Neural cell (in vitro differentiated cells): ENCODE measurements around the gene SPSB4. TPM values are rescaled to one million over a fixed set of nuclear protein-coding genes. Genes with fewer than 3 reads are reported as not detected.

ENCODE experiments used
- H2AFZ ChIP-seq: fragments of 200-600, 300-800 bp; sonication (generic), shearing (Covaris generic); 2 replicates; pipeline ENCODE4 v1.6.0; 2014; ENCODE audit warnings: low read depth, mild to moderate bottlenecking, antibody characterized with exemption, low read length, moderate library complexity
- H3F3A ChIP-seq: fragments of 200-600 bp; shearing (Covaris generic); 2 replicates; pipeline ENCODE4 v1.6.1; 2016; ENCODE audit warnings: mild to moderate bottlenecking, moderate library complexity, mixed read lengths, antibody characterized with exemption, low read length; ENCODE audit not compliant: insufficient read depth, poor library complexity, severe bottlenecking
- H3K27ac ChIP-seq: fragments of 200-600, 300-800 bp; sonication (generic), shearing (Covaris generic); 2 replicates; pipeline ENCODE4 v1.5.1; 2014; ENCODE audit warnings: mild to moderate bottlenecking, low read length, moderate library complexity
- H3K27me3 ChIP-seq: fragments of 300-800, 200-600 bp; sonication (generic), shearing (Covaris generic); 2 replicates; pipeline ENCODE4 v1.6.0; 2014; ENCODE audit warnings: mild to moderate bottlenecking, low read depth, low read length, moderate library complexity; ENCODE audit not compliant: insufficient read depth
- H3K36me3 ChIP-seq: fragments of 300-800, 200-600 bp; sonication (generic), shearing (Covaris generic); 2 replicates; pipeline ENCODE4 v1.5.1; 2014; ENCODE audit warnings: mild to moderate bottlenecking, antibody characterized with exemption, low read length, moderate library complexity; ENCODE audit not compliant: insufficient read depth
- H3K4me2 ChIP-seq: fragments of 300-800, 200-600 bp; sonication (generic), shearing (Covaris generic); 2 replicates; pipeline ENCODE4 v1.6.0; 2014; ENCODE audit warnings: mild to moderate bottlenecking, low read length
- H3K4me3 ChIP-seq: fragments of 300-800, 200-600 bp; sonication (generic), shearing (Covaris generic); 2 replicates; pipeline ENCODE4 v1.5.1; 2014; ENCODE audit warnings: mild to moderate bottlenecking, low read length, moderate library complexity
- H3K79me2 ChIP-seq: fragments of 200-600 bp; shearing (Covaris generic); replicated peaks from 2 replicates; pipeline ENCODE4 v1.6.0; 2014; ENCODE audit warnings: mild to moderate bottlenecking, low read length, moderate library complexity; ENCODE audit not compliant: insufficient read depth
- H3K9ac ChIP-seq: fragments of 300-800, 200-600 bp; sonication (generic), shearing (Covaris generic); 2 replicates; pipeline ENCODE4 v1.6.1; 2016; ENCODE audit warnings: mild to moderate bottlenecking, low read length, mixed read lengths
- H3K9me2 ChIP-seq: fragments of 200-600 bp; shearing (Covaris generic); 2 replicates; pipeline ENCODE4 v1.6.1; 2016; ENCODE audit warnings: mild to moderate bottlenecking, low read length, mixed read lengths; ENCODE audit not compliant: insufficient read depth
- H3K9me3 ChIP-seq: fragments of 200-600, 300-800 bp; sonication (generic), shearing (Covaris generic); 2 replicates; pipeline ENCODE4 v1.6.1; 2016; ENCODE audit warnings: mild to moderate bottlenecking, mixed run types, low read length, moderate library complexity, mixed read lengths
- H4K20me1 ChIP-seq: fragments of 200-600 bp; shearing (Covaris generic); 2 replicates; pipeline ENCODE4 v1.6.1; 2016; ENCODE audit warnings: mild to moderate bottlenecking, mixed run types; ENCODE audit not compliant: insufficient read depth
- EP300 ChIP-seq: fragments of 450-650 bp; conservative IDR thresholded peaks from 2 replicates; pipeline ENCODE4 v1.6.1; 2014; ENCODE audit warnings: antibody characterized with exemption, mild to moderate bottlenecking, moderate library complexity; ENCODE audit not compliant: poor library complexity, severe bottlenecking
- EZH2 ChIP-seq: fragments of 200-600, 300-800 bp; shearing (Covaris generic), sonication (generic); IDR thresholded peaks from 2 replicates; pipeline ENCODE4 v1.6.1; 2014; ENCODE audit warnings: antibody characterized with exemption, low read length, borderline replicate concordance, mild to moderate bottlenecking; ENCODE audit not compliant: insufficient read depth, poor library complexity, severe bottlenecking
- MXI1 ChIP-seq: fragments of 450-650 bp; conservative IDR thresholded peaks from 2 replicates; pipeline ENCODE4 v1.6.1; 2014; ENCODE audit warnings: antibody characterized with exemption, mild to moderate bottlenecking; ENCODE audit not compliant: poor library complexity, severe bottlenecking
- POLR2AphosphoS5 ChIP-seq: IDR thresholded peaks from 2 replicates; pipeline ENCODE4 v1.6.1; 2012
- RAD21 ChIP-seq: fragments of 450-650 bp; conservative IDR thresholded peaks from 2 replicates; pipeline ENCODE4 v1.6.1; 2014; ENCODE audit warnings: antibody characterized with exemption, mild to moderate bottlenecking, moderate library complexity
- SMC3 ChIP-seq: fragments of 450-650 bp; conservative IDR thresholded peaks from 2 replicates; pipeline ENCODE4 v1.6.1; 2014; ENCODE audit warnings: antibody characterized with exemption, mild to moderate bottlenecking, moderate library complexity; ENCODE audit not compliant: poor library complexity
- TAF1 ChIP-seq: IDR thresholded peaks from 2 replicates; pipeline ENCODE4 v1.6.1; 2012; ENCODE audit warnings: low read depth
- polyA plus RNA-seq: library from polyadenylated mRNA; depleted of rRNA; stranded (reverse); fragments of >200 nt; gene quantifications from 2 replicates; pipeline ENCODE4 v1.2.3, GENCODE V29; 2014
- TF ChIP-seq, protein P1 (sequence below): IDR thresholded peaks from 2 replicates; pipeline ENCODE4 v1.6.1; 2012; ENCODE audit warnings: borderline replicate concordance
- TF ChIP-seq, protein P2 (sequence below): fragments of 450-650 bp; IDR thresholded peaks from 2 replicates; pipeline ENCODE4 v1.5.1; 2014; ENCODE audit warnings: antibody characterized with exemption, mild to moderate bottlenecking, moderate library complexity; ENCODE audit not compliant: poor library complexity, severe bottlenecking

SPSB4 gene
- polyA plus RNA-seq, 1 donor from 2014 or later: 6.1 TPM

DNA sequence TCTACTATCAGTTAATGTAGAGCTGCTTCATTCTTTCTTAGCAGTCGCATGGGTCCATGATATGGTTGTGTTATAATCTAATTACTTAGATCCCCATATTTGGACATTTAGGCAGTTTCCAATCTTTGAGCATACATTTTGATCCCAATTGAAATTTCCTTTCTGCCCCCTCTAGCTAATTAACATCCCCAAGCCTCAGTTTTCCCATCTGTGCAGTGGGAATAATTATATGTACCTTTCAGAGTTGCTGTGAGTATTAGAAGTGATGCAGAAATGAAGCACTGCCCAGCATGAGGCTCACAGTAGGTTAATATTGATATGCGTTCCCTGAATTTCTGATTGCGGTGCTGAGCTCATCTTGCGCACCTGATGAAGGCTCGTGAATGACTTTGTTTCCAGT is 21.8 kb downstream of the SPSB4 start:
- H3K4me3 ChIP-seq: no peak overlapping the region
- H3K9me3 ChIP-seq: no peaks in the 10 kb centered on the region
- no peak overlapping the region for H3K27ac ChIP-seq
- no peak overlapping the region for H3K9ac ChIP-seq
- no peak for TF ChIP-seq SMC3
- no peak for TF ChIP-seq EP300
- no peak for TF ChIP-seq POLR2AphosphoS5
- TF ChIP-seq, protein P1, sequence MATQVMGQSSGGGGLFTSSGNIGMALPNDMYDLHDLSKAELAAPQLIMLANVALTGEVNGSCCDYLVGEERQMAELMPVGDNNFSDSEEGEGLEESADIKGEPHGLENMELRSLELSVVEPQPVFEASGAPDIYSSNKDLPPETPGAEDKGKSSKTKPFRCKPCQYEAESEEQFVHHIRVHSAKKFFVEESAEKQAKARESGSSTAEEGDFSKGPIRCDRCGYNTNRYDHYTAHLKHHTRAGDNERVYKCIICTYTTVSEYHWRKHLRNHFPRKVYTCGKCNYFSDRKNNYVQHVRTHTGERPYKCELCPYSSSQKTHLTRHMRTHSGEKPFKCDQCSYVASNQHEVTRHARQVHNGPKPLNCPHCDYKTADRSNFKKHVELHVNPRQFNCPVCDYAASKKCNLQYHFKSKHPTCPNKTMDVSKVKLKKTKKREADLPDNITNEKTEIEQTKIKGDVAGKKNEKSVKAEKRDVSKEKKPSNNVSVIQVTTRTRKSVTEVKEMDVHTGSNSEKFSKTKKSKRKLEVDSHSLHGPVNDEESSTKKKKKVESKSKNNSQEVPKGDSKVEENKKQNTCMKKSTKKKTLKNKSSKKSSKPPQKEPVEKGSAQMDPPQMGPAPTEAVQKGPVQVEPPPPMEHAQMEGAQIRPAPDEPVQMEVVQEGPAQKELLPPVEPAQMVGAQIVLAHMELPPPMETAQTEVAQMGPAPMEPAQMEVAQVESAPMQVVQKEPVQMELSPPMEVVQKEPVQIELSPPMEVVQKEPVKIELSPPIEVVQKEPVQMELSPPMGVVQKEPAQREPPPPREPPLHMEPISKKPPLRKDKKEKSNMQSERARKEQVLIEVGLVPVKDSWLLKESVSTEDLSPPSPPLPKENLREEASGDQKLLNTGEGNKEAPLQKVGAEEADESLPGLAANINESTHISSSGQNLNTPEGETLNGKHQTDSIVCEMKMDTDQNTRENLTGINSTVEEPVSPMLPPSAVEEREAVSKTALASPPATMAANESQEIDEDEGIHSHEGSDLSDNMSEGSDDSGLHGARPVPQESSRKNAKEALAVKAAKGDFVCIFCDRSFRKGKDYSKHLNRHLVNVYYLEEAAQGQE: no peak
- no peak for TF ChIP-seq MXI1
- no peak for TF ChIP-seq EZH2
- H2AFZ ChIP-seq: no peak overlapping the region
- H3K9me2 ChIP-seq: no peaks in the 10 kb centered on the region
- no peaks in the 10 kb centered on the region for H3K27me3 ChIP-seq
- no peaks in the 10 kb centered on the region for H3K79me2 ChIP-seq
- no peaks in the 10 kb centered on the region for H3K36me3 ChIP-seq
- no peaks in the 10 kb centered on the region for H4K20me1 ChIP-seq
- H3F3A ChIP-seq: no peaks in the 10 kb centered on the region
- H3K4me2 ChIP-seq: no peak overlapping the region

DNA sequence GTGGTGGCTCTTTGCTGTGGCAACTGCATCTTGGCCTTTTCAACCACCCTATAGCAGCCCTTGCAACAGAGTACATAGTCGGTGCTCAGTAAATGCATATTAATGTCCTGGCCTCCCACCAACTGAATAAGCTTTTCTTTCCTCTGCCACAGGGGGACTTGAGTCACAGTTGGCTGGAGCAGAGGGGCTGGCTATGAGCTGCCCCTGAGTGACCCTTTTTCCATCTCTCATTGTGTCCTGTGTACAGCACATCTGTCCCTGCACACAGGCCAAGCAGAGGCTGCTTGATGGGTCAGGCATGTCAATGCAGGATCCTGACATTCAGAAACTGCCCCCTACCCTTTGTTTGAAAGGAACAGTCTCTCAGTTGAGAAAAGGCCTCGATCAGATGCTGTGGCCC is 22.4 kb downstream of the SPSB4 start:
- H3F3A ChIP-seq: no peaks in the 10 kb centered on the region
- H4K20me1 ChIP-seq: no peaks in the 10 kb centered on the region
- H3K27me3 ChIP-seq: no peaks in the 10 kb centered on the region
- H3K36me3 ChIP-seq: no peaks in the 10 kb centered on the region
- no peaks in the 10 kb centered on the region for H3K79me2 ChIP-seq
- H3K4me3 ChIP-seq: no peak overlapping the region
- no peaks in the 10 kb centered on the region for H3K9me2 ChIP-seq
- H3K9ac ChIP-seq: no peak overlapping the region
- TF ChIP-seq, protein P2, sequence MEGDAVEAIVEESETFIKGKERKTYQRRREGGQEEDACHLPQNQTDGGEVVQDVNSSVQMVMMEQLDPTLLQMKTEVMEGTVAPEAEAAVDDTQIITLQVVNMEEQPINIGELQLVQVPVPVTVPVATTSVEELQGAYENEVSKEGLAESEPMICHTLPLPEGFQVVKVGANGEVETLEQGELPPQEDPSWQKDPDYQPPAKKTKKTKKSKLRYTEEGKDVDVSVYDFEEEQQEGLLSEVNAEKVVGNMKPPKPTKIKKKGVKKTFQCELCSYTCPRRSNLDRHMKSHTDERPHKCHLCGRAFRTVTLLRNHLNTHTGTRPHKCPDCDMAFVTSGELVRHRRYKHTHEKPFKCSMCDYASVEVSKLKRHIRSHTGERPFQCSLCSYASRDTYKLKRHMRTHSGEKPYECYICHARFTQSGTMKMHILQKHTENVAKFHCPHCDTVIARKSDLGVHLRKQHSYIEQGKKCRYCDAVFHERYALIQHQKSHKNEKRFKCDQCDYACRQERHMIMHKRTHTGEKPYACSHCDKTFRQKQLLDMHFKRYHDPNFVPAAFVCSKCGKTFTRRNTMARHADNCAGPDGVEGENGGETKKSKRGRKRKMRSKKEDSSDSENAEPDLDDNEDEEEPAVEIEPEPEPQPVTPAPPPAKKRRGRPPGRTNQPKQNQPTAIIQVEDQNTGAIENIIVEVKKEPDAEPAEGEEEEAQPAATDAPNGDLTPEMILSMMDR: no peak
- no peak for TF ChIP-seq SMC3
- TF ChIP-seq, protein P1: no peak
- no peak for TF ChIP-seq TAF1
- no peak for TF ChIP-seq MXI1
- TF ChIP-seq EP300: no peak
- TF ChIP-seq RAD21: no peak
- TF ChIP-seq POLR2AphosphoS5: no peak
- TF ChIP-seq EZH2: no peak
- H3K9me3 ChIP-seq: no peaks in the 10 kb centered on the region
- no peak overlapping the region for H2AFZ ChIP-seq
- no peak overlapping the region for H3K4me2 ChIP-seq
- H3K27ac ChIP-seq: no peak overlapping the region
